Ovary (tissue), 9 donors: ENCODE data around the gene PMS1. TPM values are rescaled to one million over a fixed set of nuclear protein-coding genes. Genes with fewer than 3 reads are reported as not detected.

Source experiments
- DNase-seq, 5 donors: peaks; one replicate each; pipeline ENCODE4 v3.0.0-alpha.2; 2019 to 2020
- H3K27ac ChIP-seq, 2 donors: fragments of 200-600 bp; one replicate each; pipeline versions ENCODE4 v1.5.1 to v1.8.0; 2019 to 2022
- H3K27me3 ChIP-seq: fragments of 200-600 bp; one replicate; pipeline ENCODE4 v1.8.0; 2022
- H3K36me3 ChIP-seq: fragments of 200-600 bp; sonication (generic); one replicate; pipeline ENCODE4 v1.5.1; 2019
- H3K4me1 ChIP-seq: one replicate; pipeline ENCODE4 v1.8.1; 2013; ENCODE audit warnings: mild to moderate bottlenecking, moderate library complexity; ENCODE audit not compliant: insufficient read depth
- H3K4me3 ChIP-seq: fragments of 200-600 bp; sonication (generic); one replicate; pipeline ENCODE4 v1.5.1; 2017
- H3K9me3 ChIP-seq, 2 donors: fragments of 200-600 bp in 1 of 2; sonication (generic) in 1 of 2; one replicate each; pipeline versions ENCODE4 v1.5.1 to v1.8.1; 2013 to 2019; ENCODE audit warnings: mild to moderate bottlenecking in 1 of 2, moderate library complexity in 1 of 2
- EP300 ChIP-seq: sonication (generic); formaldehyde crosslinking; IDR thresholded peaks from one replicate; pipeline ENCODE4 v1.6.1; 2017; ENCODE audit warnings: antibody characterized with exemption
- POLR2A ChIP-seq: fragments of 450-650 bp; IDR thresholded peaks from one replicate; pipeline ENCODE4 v1.6.1; 2017; ENCODE audit warnings: antibody characterized with exemption, mild to moderate bottlenecking, moderate library complexity
- WGBS, 3 donors: extraction: QIAGEN DNeasy Blood & Tissue Kit in 1 of 3; methylation state at CpG; one replicate each; pipeline versions ENCODE4 v1.1.5 to v1.1.7; 2013 to 2017; 5-methylcytosine and 5-hydroxymethylcytosine counted together
- intact Hi-C, 4 donors: fragments of 100-400 bp; cut with DNase I; formaldehyde crosslinking; loops; one replicate each; pipeline versions ENCODE4 v1.11.0 to v1.15.1; 2022 to 2023
- polyA plus RNA-seq, 2 donors: library from polyadenylated mRNA; stranded (reverse); fragments of 200-250 nt in 1 of 2; fragments of 350-450 nt in 1 of 2; fragmentation: Illumina TruSeq in 1 of 2; extraction: RNeasy Lipid Tissue Mini Kit (QIAGEN cat#74804) in 1 of 2; gene quantifications; one replicate each; pipeline ENCODE4 v1.2.3, GENCODE V29; 2013 to 2014
- total RNA-seq, 7 donors: library from RNA; depleted of rRNA in 2 of 7; stranded (reverse); fragments of >200 nt in 2 of 7; fragmentation: NEBNext Ultra II Directional in 3 of 7; extraction: Animal tissue kit (Norgen Biotek cat#: 25700) in 3 of 7; gene quantifications; one replicate each; pipeline versions ENCODE4 v1.1.0 to v1.2.4, GENCODE V29; 2016 to 2023
- TF ChIP-seq, protein P1 (sequence below), 3 donors: fragments of 450-650 bp in 2 of 3; fragments of 200-600 bp in 1 of 3; IDR thresholded peaks; one replicate each; pipeline versions ENCODE4 v1.5.1 to v1.8.0; 2016 to 2022; ENCODE audit warnings: antibody characterized with exemption in 3 of 3, mild to moderate bottlenecking in 1 of 3
- donor health status: DM: no; HTN: no; CAD: no; lungs with moderate emphysema.
- donor health status: DM: no; HTN: no; CAD: no.
- donor health status: Bipolar disorder and iron deficiency.
- donor health status: DM: yes; HTN: yes; CAD: no.
- donor health status: DM: no; HTN: no; CAD: no.
- donor health status: DM: yes; HTN: yes; CAD: no.

PMS1 gene
- total and polyA plus RNA-seq, 9 donors = 9.0 to 37.0 (median 23.5) TPM

DNA sequence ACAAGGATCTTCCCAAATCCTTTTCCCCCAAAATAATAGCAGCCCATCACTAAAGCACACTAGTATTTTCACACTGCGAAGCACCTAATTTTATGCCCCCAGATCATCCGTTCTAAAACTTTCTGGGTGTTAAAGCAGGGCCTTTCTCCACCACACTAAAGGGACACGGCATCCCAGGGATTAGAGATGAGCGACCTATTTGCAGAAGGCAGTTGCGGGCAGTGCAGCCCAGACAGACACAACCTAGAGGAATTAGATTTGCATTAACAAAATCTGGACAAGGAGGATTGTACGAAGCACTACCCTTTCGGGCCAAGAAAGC is 22.1 kb upstream of the PMS1 start:
- H3K4me1 ChIP-seq = no peaks in the 10 kb centered on the region
- peak overlapping the region; percentile 69 to 74 for H3K27ac ChIP-seq
- H3K36me3 ChIP-seq = no peaks in the 10 kb centered on the region
- H3K27me3 ChIP-seq = no peaks in the 10 kb centered on the region
- H3K4me3 ChIP-seq = peak overlapping the region; percentile 70
- WGBS, 3 donors = 0 to 2% (median 1%) methylated on average over 7 of the region's 7 CpGs
- H3K9me3 ChIP-seq = no peaks in the 10 kb centered on the region
- no peak for DNase-seq
- TF ChIP-seq POLR2A = no peak
- TF ChIP-seq, protein P1, sequence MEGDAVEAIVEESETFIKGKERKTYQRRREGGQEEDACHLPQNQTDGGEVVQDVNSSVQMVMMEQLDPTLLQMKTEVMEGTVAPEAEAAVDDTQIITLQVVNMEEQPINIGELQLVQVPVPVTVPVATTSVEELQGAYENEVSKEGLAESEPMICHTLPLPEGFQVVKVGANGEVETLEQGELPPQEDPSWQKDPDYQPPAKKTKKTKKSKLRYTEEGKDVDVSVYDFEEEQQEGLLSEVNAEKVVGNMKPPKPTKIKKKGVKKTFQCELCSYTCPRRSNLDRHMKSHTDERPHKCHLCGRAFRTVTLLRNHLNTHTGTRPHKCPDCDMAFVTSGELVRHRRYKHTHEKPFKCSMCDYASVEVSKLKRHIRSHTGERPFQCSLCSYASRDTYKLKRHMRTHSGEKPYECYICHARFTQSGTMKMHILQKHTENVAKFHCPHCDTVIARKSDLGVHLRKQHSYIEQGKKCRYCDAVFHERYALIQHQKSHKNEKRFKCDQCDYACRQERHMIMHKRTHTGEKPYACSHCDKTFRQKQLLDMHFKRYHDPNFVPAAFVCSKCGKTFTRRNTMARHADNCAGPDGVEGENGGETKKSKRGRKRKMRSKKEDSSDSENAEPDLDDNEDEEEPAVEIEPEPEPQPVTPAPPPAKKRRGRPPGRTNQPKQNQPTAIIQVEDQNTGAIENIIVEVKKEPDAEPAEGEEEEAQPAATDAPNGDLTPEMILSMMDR (IDR thresholded peaks at IDR 0.05) = no peak
- TF ChIP-seq EP300 = no peak
- intact Hi-C loops = no loop called here

DNA sequence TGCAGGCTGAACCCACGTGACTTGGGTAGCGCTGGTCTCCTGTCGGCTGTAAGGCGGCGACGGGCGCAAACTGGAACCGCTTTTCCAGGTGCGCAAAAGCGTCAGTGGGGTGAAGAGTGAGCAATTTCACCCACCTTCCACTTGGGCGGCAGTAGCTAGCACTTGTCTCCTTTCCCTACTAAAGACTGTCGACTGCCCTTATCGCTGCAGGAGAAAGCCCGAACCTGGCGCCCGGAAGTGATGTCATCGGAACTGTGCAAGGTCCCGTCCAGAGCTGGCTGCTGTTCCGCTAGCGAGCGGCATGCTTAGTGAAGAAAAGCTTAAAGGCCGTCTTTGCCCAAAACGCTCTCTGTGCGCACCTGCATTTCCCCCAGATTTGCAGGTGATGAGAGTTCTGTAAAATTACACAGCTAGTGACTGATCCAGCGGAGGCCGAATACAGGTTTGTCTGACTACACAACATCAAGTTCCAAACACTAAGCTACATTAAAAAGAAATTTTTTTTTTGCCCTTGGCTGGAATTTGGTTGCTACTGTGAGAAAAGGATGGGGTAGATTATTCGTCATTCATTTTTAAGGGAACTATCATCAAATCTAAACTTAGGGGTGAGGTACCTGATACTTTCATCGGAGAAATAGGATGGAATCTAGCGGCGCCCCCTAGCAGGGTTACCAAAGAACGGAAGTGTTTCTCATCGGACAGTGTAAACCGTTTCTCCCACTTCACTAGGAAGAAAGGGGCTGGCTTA is 21.5 kb upstream of the PMS1 start, which contains the start of gene OSGEPL1:
TSS of gene OSGEPL1 (minus strand) at position 242 of the 748 bp plus-strand sequence. CDS start 1,152 bp downstream, outside the sequence.
- H3K27ac ChIP-seq = peak within 1 kb of the TSS; percentile 69 to 74
- H3K4me3 ChIP-seq = peak within 1 kb of the TSS; percentile 70
- 0% methylated on average over 33 of the region's 33 CpGs for WGBS, 3 donors
- H3K9me3 ChIP-seq = no peaks in the 10 kb centered on the region
- peak; percentile 90 to 93 (median 91) for DNase-seq
- H3K27me3 ChIP-seq = no peaks in the 10 kb centered on the region
- TF ChIP-seq, protein P1 (IDR thresholded peaks at IDR 0.05) = peak in 2 of 3 donors; percentile 32 to 53
- no peak for TF ChIP-seq POLR2A
- peak; percentile 25 for TF ChIP-seq EP300
- intact Hi-C loops = no loop called here
- no peaks in the 10 kb centered on the region for H3K36me3 ChIP-seq
- H3K4me1 ChIP-seq = no peaks in the 10 kb centered on the region

DNA sequence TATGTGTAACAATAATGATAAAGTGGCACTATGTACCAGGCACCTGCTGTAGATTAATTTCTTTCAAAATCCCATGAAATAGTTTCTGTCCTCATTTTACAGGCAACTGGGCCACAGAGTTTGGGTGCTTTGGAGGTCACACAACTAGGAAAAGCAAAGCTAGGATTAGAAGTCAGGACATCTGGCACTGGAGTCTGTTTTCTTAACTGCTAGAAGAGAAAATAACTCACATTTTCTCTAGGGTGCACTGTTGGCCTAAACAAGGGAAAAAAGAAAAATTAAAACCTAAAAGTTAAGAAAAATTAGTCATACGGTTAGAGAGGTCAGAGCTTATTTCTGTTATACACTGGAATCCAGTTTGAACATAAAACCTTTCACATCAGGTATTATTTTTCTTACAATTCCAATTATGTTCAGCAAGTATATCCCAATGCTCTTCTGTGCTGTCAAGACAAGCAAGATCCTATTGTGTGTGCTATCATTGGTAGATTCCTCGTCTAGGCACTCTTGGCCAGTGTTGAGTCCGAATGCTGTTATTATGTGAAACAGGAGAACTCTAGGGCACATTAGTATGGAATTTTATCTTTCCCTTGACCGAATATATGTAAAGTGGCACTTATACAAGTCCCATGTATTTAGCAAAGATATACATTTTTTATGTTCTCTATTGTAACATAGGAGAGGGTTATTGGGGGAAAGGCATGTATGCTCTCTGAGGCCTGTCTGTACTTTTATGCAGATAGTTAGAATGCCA is 20.2 kb upstream of the PMS1 start:
- 62 to 69% (median 64%) methylated on average over 4 of the region's 4 CpGs for whole genome bisulfite sequencing, 3 donors
- no peak overlapping the region for H3K27ac ChIP-seq
- intact Hi-C loops = no loop called here

DNA sequence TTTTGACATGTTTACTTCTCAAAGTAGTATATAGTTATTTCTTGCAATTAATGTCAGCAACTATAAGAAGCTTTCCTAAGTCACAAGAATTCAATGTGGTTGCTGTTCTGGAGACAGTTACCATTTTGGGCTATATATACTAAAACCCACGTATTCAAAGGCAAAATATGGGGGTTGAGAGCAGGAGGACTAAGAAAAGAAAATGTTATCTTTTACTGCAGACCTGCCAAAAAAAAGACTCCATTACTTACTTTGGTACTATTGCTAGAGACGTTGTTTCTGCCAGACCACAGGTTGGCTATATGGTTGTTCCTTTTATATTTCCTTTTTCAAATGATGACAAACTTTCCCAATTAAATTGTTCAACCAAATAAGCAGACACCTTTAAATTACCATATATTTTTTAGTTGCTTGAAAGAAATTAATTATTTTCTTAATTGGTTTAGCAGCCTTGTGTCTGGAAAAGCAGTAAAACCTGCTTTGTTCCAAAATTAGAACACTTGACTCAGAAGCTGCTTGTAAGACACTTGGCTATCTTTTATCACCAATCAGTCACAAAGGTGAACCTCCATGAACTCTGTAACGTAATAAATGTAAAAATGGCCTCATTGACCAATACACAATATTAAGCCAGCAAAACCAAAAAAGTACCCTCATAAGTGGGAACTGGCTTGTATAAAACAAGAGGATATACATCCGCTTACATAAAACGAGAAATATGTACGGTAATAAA is 13.5 kb upstream of the PMS1 start:
- Histone ChIP-seq H3K27me3 (no peaks in the 10 kb centered on the region), H3K9me3 (no peaks in the 10 kb centered on the region), H3K27ac (no peak overlapping the region), H3K4me3 (no peak overlapping the region), H3K4me1 (no peaks in the 10 kb centered on the region), H3K36me3 (no peaks in the 10 kb centered on the region)
- 47 to 65% (median 63%) methylated on average over 6 of the region's 6 CpGs for WGBS, 3 donors
- DNase-seq = no peak
- intact Hi-C loops = no loop called here
- TF ChIP-seq, protein P1 (IDR thresholded peaks at IDR 0.05) = no peak
- TF ChIP-seq POLR2A (no peak), EP300 (no peak)

More for the DNA sequence above, 20.2 kb upstream of the PMS1 start:
- H3K4me1 ChIP-seq = no peaks in the 10 kb centered on the region
- H3K36me3 ChIP-seq = no peaks in the 10 kb centered on the region
- H3K9me3 ChIP-seq = no peaks in the 10 kb centered on the region
- no peaks in the 10 kb centered on the region for H3K27me3 ChIP-seq
- DNase-seq = no peak
- no peak overlapping the region for H3K4me3 ChIP-seq
- TF ChIP-seq, protein P1 (IDR thresholded peaks at IDR 0.05) = no peak
- TF ChIP-seq POLR2A = no peak
- no peak for TF ChIP-seq EP300
